NCI-H748 (cell line): ENCODE data around the gene MMP23B.
"Not testable (repeated sequence)": the region's sequence is repeated elsewhere in the genome, so short reads cannot be mapped to it uniquely, and the experiment has no call there.

Experiments
- DNase-seq: peaks from one replicate; lab custom pipeline; 2025; ENCODE audit not compliant: unreplicated experiment; lab: John Stamatoyannopoulos, UW

The MMP23B gene

GRCh38 chr1:1630191-1630964 lies 1.6 kb upstream of the MMP23B start:
- DNase-seq = peak; percentile 85

GRCh38 chr1:1630965-1631781 lies 800 bp upstream of the MMP23B start:
- peak; percentile 36 for DNase-seq

- DNase-seq = not testable (repeated sequence)
These were observed 1.4 kb downstream of the MMP23B start for GRCh38 chr1:1633409-1633808.

- not testable (repeated sequence) for DNase-seq
These were observed 2.6 kb downstream of the MMP23B start for GRCh38 chr1:1634613-1635012.

GRCh38 chr1:1636621-1637478 lies 4.9 kb downstream of the MMP23B start:
- not testable (repeated sequence) for DNase-seq

GRCh38 chr1:1637479-1637875 lies 5.5 kb downstream of the MMP23B start:
- DNase-seq = not testable (repeated sequence)

- DNase-seq = not testable (repeated sequence)
These were observed 6.6 kb downstream of the MMP23B start for GRCh38 chr1:1638528-1638927.

GRCh38 chr1:1639368-1639767 lies 7.4 kb downstream of the MMP23B start:
- not testable (repeated sequence) for DNase-seq

GRCh38 chr1:1640081-1640480 lies 8.1 kb downstream of the MMP23B start:
- DNase-seq = not testable (repeated sequence)

GRCh38 chr1:1640711-1641461 lies 8.9 kb downstream of the MMP23B start:
- not testable (repeated sequence) for DNase-seq

GRCh38 chr1:1646326-1646725 lies 14.4 kb downstream of the MMP23B start:
- DNase-seq = not testable (repeated sequence)

- DNase-seq = not testable (repeated sequence)
These were observed 15.7 kb downstream of the MMP23B start for GRCh38 chr1:1647567-1648241.

- DNase-seq = not testable (repeated sequence)
These were observed 16.3 kb downstream of the MMP23B start for GRCh38 chr1:1648265-1648664.

GRCh38 chr1:1658583-1659549 lies 26.9 kb downstream of the MMP23B start, which contains the start of gene CDK11B:
CDK11B (minus strand) TSS chr1:1659004; CDS start chr1:1657485, 1,519 bp downstream.
- peak; percentile 96 for DNase-seq

GRCh38 chr1:1662392-1662791 lies 30.4 kb downstream of the MMP23B start:
- DNase-seq = not testable (repeated sequence)

- not testable (repeated sequence) for DNase-seq
These were observed 31.0 kb downstream of the MMP23B start for GRCh38 chr1:1662830-1663560.

- not testable (repeated sequence) for DNase-seq
These were observed 32.3 kb downstream of the MMP23B start for GRCh38 chr1:1664318-1664717.
